A673 (cell line): Measurements from ENCODE around the gene ZBTB20. TPM values are rescaled to one million over a fixed set of nuclear protein-coding genes. Genes with fewer than 3 reads are reported as not detected.

Experiments used
- BruUV-seq: library from RNA; stranded (reverse); fragments of 400-500 nt; replicated peaks from 2 replicates; lab custom pipeline; 2021; lab: Mats Ljungman, UMichigan
- CTCF ChIA-PET: fragments of 300-600 bp; sonication (Branson Sonifier 250); formaldehyde crosslinking; loops from one replicate; lab custom pipeline; 2022; ENCODE audit warnings: antibody characterized with exemption; lab: Charles Lee
- POLR2A ChIA-PET: fragments of 300-600 bp; sonication (Branson Sonifier 250); formaldehyde crosslinking; loops from one replicate; lab custom pipeline; 2022; ENCODE audit warnings: antibody characterized with exemption; ENCODE audit not compliant: low non-redundant PET; lab: Charles Lee
- DNase-seq: peaks from one replicate; pipeline ENCODE4 v3.0.0-alpha.2; 2015; ENCODE audit warnings: low spot score
- H3K27ac ChIP-seq: fragments of 200-600 bp; sonication (generic); 2 replicates; pipeline ENCODE4 v1.5.1; 2016; ENCODE audit warnings: mixed run types, low read depth, mild to moderate bottlenecking, mixed read lengths, antibody characterized with exemption, low read length; ENCODE audit not compliant: poor library complexity, severe bottlenecking
- H3K27me3 ChIP-seq: fragments of 200-600 bp; sonication (generic); replicated peaks from 2 replicates; pipeline ENCODE4 v1.6.1; 2017; ENCODE audit warnings: mixed run types, low read depth, mild to moderate bottlenecking, mixed read lengths, antibody characterized with exemption, low read length; ENCODE audit not compliant: insufficient read depth, poor library complexity
- H3K36me3 ChIP-seq: fragments of 200-600 bp; sonication (generic); 2 replicates; pipeline ENCODE4 v1.6.1; 2016; ENCODE audit warnings: mixed run types, mild to moderate bottlenecking, mixed read lengths, antibody characterized with exemption, low read length; ENCODE audit not compliant: insufficient read depth, poor library complexity, severe bottlenecking
- H3K4me1 ChIP-seq: fragments of 200-600 bp; sonication (generic); 2 replicates; pipeline ENCODE4 v1.6.1; 2017; ENCODE audit warnings: mixed run types, mild to moderate bottlenecking, mixed read lengths, antibody characterized with exemption, low read length; ENCODE audit not compliant: insufficient read depth, poor library complexity, severe bottlenecking
- H3K4me3 ChIP-seq: fragments of 200-600 bp; sonication (generic); 2 replicates; pipeline ENCODE4 v1.5.1; 2016; ENCODE audit warnings: low read depth, mixed run types, mild to moderate bottlenecking, mixed read lengths, low read length; ENCODE audit not compliant: poor library complexity, severe bottlenecking
- H3K9me3 ChIP-seq: fragments of 200-600 bp; sonication (generic); 2 replicates; pipeline ENCODE4 v1.6.1; 2016; ENCODE audit warnings: mixed run types, low read depth, mild to moderate bottlenecking, mixed read lengths, antibody characterized with exemption, low read length; ENCODE audit not compliant: poor library complexity, severe bottlenecking
- CTCF ChIP-seq: fragments of 300-800, 200-600 bp; sonication (generic); conservative IDR thresholded peaks from 2 replicates; pipeline ENCODE4 v1.5.1; 2017; ENCODE audit warnings: low read depth, mild to moderate bottlenecking, antibody characterized with exemption, low read length, moderate library complexity, mixed read lengths
- EZH2 ChIP-seq: fragments of 200-600 bp; sonication (generic); IDR thresholded peaks from 2 replicates; pipeline ENCODE4 v1.6.1; 2017; ENCODE audit warnings: borderline replicate concordance, low read depth, mild to moderate bottlenecking, mixed read lengths, antibody characterized with exemption, low read length; ENCODE audit not compliant: poor library complexity, severe bottlenecking
- intact Hi-C: fragments of 100-400 bp; cut with micrococcal nuclease; formaldehyde crosslinking; loops from one replicate; pipeline ENCODE4 v1.10.0; 2022; ENCODE audit not compliant: unreplicated experiment
- total RNA-seq: library from RNA; stranded (reverse); gene quantifications from 2 replicates; pipeline ENCODE4 v1.2.3, GENCODE V29; 2021

ZBTB20 gene
- total RNA-seq, 1 experiment from 2014 or later: 13.5 TPM

- Histone ChIP-seq H3K27me3 (no peaks in the 10 kb centered on the region), H3K36me3 (no peaks in the 10 kb centered on the region), H3K9me3 (no peaks in the 10 kb centered on the region), H3K27ac (no peak overlapping the region), H3K4me3 (no peak overlapping the region), H3K4me1 (no peaks in the 10 kb centered on the region)
- BruUV-seq: no TSS peak
- CTCF ChIA-PET: no interaction called here
- intact Hi-C loops: no loop called here
- TF ChIP-seq EZH2 (no peak), CTCF (no peak)
- no peak for DNase-seq
- POLR2A ChIA-PET: no interaction called here
Observed at GRCh38 chr3:114554731-114555130, 592.4 kb downstream of the ZBTB20 start.

- POLR2A ChIA-PET: no interaction called here
- Histone ChIP-seq H3K4me3 (no peak overlapping the region), H3K36me3 (no peaks in the 10 kb centered on the region), H3K4me1 (no peaks in the 10 kb centered on the region), H3K27me3 (no peaks in the 10 kb centered on the region), H3K27ac (no peak overlapping the region), H3K9me3 (no peaks in the 10 kb centered on the region)
- intact Hi-C loops: no loop called here
- BruUV-seq: no TSS peak
- TF ChIP-seq EZH2: no peak
- no peak for TF ChIP-seq CTCF
- no peak for DNase-seq
- CTCF ChIA-PET: no interaction called here
Observed at GRCh38 chr3:114553949-114554593, 593.0 kb downstream of the ZBTB20 start.

GRCh38 chr3:114552527-114552812, 594.6 kb downstream of the ZBTB20 start:
- no peak for DNase-seq
- Histone ChIP-seq H3K36me3 (no peaks in the 10 kb centered on the region), H3K27me3 (no peaks in the 10 kb centered on the region), H3K4me1 (no peaks in the 10 kb centered on the region), H3K9me3 (no peaks in the 10 kb centered on the region), H3K4me3 (no peak overlapping the region), H3K27ac (no peak overlapping the region)
- intact Hi-C loops: no loop called here
- ChIA-PET CTCF (no interaction called here), POLR2A (no interaction called here)
- no TSS peak for BruUV-seq
- TF ChIP-seq EZH2 (no peak), CTCF (no peak)
